Fibroblast of lung (primary cell): ENCODE results near the gene CASTOR2.
"Not testable (repeated sequence)": the region's sequence is repeated elsewhere in the genome, so short reads cannot be mapped to it uniquely, and the experiment has no call there.

Source experiments
- CTCF ChIP-seq, 2 donors: IDR thresholded peaks in 1 of 2; conservative IDR thresholded peaks in 1 of 2; 1 replicate in 1 of 2; 2 replicates in 1 of 2; pipeline ENCODE4 v1.5.1; 2011 to 2012; ENCODE audit warnings: low read length in 2 of 2, control low read depth in 1 of 2, inconsistent platforms in 1 of 2, low read depth in 1 of 2, mild to moderate bottlenecking in 1 of 2
- EZH2 ChIP-seq: IDR thresholded peaks from 2 replicates; pipeline ENCODE4 v1.5.1; 2012; ENCODE audit warnings: low read length, control low read depth, mild to moderate bottlenecking; ENCODE audit errors: missing control alignments

GRCh38 chr7:74975959-74976358 lies 11.5 kb downstream of the CASTOR2 start:
- TF ChIP-seq CTCF (conservative IDR thresholded peaks at IDR 0.05 in 1 of 2, IDR thresholded peaks at IDR 0.05 in 1 of 2; ENCODE audit: low read depth in 1 of 2, low read length in 2 of 2); EZH2: not testable (repeated sequence)
